HCT116 (cell line): ENCODE data around the gene STRN.

ENCODE experiments used
- CBX3 ChIP-seq: IDR thresholded peaks from 2 replicates; pipeline ENCODE4 v1.6.1; 2012; ENCODE audit warnings: low read depth
- CEBPB ChIP-seq: IDR thresholded peaks from 2 replicates; pipeline ENCODE4 v1.6.1; 2012; ENCODE audit warnings: low read depth
- EZH2 ChIP-seq: fragments of 200-600 bp; sonication (generic); IDR thresholded peaks from 2 replicates; pipeline ENCODE4 v1.6.1; 2017; ENCODE audit warnings: antibody characterized with exemption, mixed run types
- EZH2phosphoT487 ChIP-seq: fragments of 200-600 bp; IDR thresholded peaks from 2 replicates; pipeline ENCODE4 v1.6.1; 2018; ENCODE audit warnings: antibody characterized with exemption, borderline replicate concordance
- POLR2A ChIP-seq: IDR thresholded peaks from 2 replicates; pipeline ENCODE4 v1.7.0; 2011; ENCODE audit warnings: borderline replicate concordance; ENCODE audit not compliant: insufficient read depth, insufficient read length; ENCODE audit errors: extremely low read depth
- POLR2AphosphoS5 ChIP-seq: IDR thresholded peaks from 2 replicates; pipeline ENCODE4 v1.6.1; 2011; ENCODE audit warnings: mild to moderate bottlenecking, low read depth, low read length, moderate library complexity
- SIN3A ChIP-seq: IDR thresholded peaks from 2 replicates; pipeline ENCODE4 v1.6.1; 2012; ENCODE audit warnings: low read depth
- YY1 ChIP-seq: IDR thresholded peaks from 2 replicates; pipeline ENCODE4 v1.6.1; 2011; ENCODE audit warnings: low read length, low read depth, moderate library complexity, mild to moderate bottlenecking; ENCODE audit not compliant: insufficient replicate concordance; ENCODE audit errors: extremely low read depth
- TF ChIP-seq, protein P1 (sequence below): IDR thresholded peaks from 2 replicates; pipeline ENCODE4 v1.6.1; 2012
- TF ChIP-seq, protein P2 (sequence below): IDR thresholded peaks from 2 replicates; pipeline ENCODE4 v1.6.1; 2012; ENCODE audit warnings: low read depth
- TF ChIP-seq, protein P3 (sequence below), 3 experiments: fragments of 200-600 bp in 1 of 3; sonication (generic) in 1 of 3; IDR thresholded peaks in 2 of 3; conservative IDR thresholded peaks in 1 of 3; 2 replicates each; pipeline ENCODE4 v1.5.1; 2012 to 2017; ENCODE audit warnings: low read depth in 2 of 3, low read length in 2 of 3, antibody characterized with exemption in 1 of 3, borderline replicate concordance in 1 of 3, control low read depth in 1 of 3, mild to moderate bottlenecking in 1 of 3, mixed read lengths in 1 of 3, mixed run types in 1 of 3, moderate library complexity in 1 of 3; ENCODE audit not compliant: insufficient read depth in 1 of 3

DNA sequence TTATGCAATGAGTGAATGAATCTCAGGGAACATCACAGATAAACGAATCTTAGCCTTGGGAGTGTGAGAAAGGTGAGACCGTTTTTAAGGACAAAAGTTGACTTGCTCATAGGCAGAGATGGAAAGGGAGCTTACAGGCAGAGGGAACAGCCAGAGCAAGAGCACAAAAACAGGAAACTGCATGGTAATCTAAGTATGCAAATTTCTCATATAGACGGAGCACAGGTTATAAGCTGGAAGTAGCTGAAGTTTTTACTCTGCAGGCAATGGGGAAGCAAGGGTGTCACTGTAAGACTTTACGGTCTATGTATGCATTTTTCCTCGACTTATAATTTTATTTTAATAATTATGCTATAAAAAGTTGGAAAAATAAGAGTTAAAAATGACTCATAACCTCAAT, 44.8 kb upstream of the STRN start:
- TF ChIP-seq CBX3, result no peak
- TF ChIP-seq, protein P1, sequence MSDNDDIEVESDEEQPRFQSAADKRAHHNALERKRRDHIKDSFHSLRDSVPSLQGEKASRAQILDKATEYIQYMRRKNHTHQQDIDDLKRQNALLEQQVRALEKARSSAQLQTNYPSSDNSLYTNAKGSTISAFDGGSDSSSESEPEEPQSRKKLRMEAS, result no peak
- no peak for TF ChIP-seq POLR2AphosphoS5
- TF ChIP-seq, protein P2, sequence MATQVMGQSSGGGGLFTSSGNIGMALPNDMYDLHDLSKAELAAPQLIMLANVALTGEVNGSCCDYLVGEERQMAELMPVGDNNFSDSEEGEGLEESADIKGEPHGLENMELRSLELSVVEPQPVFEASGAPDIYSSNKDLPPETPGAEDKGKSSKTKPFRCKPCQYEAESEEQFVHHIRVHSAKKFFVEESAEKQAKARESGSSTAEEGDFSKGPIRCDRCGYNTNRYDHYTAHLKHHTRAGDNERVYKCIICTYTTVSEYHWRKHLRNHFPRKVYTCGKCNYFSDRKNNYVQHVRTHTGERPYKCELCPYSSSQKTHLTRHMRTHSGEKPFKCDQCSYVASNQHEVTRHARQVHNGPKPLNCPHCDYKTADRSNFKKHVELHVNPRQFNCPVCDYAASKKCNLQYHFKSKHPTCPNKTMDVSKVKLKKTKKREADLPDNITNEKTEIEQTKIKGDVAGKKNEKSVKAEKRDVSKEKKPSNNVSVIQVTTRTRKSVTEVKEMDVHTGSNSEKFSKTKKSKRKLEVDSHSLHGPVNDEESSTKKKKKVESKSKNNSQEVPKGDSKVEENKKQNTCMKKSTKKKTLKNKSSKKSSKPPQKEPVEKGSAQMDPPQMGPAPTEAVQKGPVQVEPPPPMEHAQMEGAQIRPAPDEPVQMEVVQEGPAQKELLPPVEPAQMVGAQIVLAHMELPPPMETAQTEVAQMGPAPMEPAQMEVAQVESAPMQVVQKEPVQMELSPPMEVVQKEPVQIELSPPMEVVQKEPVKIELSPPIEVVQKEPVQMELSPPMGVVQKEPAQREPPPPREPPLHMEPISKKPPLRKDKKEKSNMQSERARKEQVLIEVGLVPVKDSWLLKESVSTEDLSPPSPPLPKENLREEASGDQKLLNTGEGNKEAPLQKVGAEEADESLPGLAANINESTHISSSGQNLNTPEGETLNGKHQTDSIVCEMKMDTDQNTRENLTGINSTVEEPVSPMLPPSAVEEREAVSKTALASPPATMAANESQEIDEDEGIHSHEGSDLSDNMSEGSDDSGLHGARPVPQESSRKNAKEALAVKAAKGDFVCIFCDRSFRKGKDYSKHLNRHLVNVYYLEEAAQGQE, result no peak
- no peak for TF ChIP-seq POLR2A
- TF ChIP-seq CEBPB, result no peak
- no peak for TF ChIP-seq SIN3A
- TF ChIP-seq YY1, result no peak
- TF ChIP-seq, protein P3, sequence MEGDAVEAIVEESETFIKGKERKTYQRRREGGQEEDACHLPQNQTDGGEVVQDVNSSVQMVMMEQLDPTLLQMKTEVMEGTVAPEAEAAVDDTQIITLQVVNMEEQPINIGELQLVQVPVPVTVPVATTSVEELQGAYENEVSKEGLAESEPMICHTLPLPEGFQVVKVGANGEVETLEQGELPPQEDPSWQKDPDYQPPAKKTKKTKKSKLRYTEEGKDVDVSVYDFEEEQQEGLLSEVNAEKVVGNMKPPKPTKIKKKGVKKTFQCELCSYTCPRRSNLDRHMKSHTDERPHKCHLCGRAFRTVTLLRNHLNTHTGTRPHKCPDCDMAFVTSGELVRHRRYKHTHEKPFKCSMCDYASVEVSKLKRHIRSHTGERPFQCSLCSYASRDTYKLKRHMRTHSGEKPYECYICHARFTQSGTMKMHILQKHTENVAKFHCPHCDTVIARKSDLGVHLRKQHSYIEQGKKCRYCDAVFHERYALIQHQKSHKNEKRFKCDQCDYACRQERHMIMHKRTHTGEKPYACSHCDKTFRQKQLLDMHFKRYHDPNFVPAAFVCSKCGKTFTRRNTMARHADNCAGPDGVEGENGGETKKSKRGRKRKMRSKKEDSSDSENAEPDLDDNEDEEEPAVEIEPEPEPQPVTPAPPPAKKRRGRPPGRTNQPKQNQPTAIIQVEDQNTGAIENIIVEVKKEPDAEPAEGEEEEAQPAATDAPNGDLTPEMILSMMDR (IDR thresholded peaks at IDR 0.05 in 2 of 3, conservative IDR thresholded peaks at IDR 0.05 in 1 of 3; ENCODE audit: borderline replicate concordance in 1 of 3, insufficient read depth in 1 of 3, low read depth in 2 of 3, low read length in 2 of 3), result no peak
- TF ChIP-seq EZH2, result no peak
- no peak for TF ChIP-seq EZH2phosphoT487
